GM12873 (cell line): ENCODE measurements around the gene C5orf15.

Experiments
- TF ChIP-seq, protein P1 (sequence below): IDR thresholded peaks from 2 replicates; pipeline ENCODE4 v1.5.1; 2012; ENCODE audit warnings: low read depth, mild to moderate bottlenecking, moderate library complexity, low read length, control low read depth; ENCODE audit not compliant: insufficient read depth; ENCODE audit errors: missing control alignments

The C5orf15 gene

DNA sequence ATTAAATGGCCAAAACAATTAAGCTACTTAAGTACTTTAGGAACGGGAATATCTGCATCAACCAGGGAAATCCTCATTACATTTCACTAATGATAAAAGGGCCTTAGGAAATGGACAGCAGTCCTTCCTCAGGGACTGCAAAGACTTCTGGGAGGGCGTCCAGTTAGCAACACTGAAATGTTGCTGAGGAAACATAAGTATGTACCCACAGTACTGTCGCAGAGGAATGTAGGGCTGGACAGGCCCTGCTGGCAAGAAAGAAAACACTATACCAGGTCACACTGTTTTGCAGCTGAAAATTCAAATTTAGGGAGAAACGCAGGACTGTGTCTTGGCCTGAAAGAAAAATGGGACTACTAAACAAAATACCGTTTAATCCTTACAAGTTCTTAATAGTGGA, 1.3 kb downstream of the C5orf15 start:
- TF ChIP-seq, protein P1, sequence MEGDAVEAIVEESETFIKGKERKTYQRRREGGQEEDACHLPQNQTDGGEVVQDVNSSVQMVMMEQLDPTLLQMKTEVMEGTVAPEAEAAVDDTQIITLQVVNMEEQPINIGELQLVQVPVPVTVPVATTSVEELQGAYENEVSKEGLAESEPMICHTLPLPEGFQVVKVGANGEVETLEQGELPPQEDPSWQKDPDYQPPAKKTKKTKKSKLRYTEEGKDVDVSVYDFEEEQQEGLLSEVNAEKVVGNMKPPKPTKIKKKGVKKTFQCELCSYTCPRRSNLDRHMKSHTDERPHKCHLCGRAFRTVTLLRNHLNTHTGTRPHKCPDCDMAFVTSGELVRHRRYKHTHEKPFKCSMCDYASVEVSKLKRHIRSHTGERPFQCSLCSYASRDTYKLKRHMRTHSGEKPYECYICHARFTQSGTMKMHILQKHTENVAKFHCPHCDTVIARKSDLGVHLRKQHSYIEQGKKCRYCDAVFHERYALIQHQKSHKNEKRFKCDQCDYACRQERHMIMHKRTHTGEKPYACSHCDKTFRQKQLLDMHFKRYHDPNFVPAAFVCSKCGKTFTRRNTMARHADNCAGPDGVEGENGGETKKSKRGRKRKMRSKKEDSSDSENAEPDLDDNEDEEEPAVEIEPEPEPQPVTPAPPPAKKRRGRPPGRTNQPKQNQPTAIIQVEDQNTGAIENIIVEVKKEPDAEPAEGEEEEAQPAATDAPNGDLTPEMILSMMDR = no peak

DNA sequence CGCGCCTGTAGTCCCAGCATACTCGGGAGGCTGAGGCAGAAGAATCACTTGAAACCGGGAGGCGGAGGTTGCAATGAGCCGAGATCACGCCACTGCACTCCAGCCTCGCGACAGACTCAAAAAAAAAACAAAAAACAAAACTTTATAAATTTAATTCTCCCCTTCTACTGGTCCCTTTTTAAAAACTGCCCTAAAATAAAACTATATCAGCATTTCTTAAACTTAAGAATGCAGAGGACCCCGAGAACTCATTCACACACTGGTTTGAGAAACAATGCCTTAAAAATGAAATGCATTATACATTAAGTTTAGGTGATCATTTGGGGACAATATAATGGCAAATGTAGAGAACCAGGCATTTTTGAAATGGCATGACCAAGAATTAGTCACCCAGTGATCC, 2.3 kb downstream of the C5orf15 start:
- TF ChIP-seq, protein P1 = no peak

DNA sequence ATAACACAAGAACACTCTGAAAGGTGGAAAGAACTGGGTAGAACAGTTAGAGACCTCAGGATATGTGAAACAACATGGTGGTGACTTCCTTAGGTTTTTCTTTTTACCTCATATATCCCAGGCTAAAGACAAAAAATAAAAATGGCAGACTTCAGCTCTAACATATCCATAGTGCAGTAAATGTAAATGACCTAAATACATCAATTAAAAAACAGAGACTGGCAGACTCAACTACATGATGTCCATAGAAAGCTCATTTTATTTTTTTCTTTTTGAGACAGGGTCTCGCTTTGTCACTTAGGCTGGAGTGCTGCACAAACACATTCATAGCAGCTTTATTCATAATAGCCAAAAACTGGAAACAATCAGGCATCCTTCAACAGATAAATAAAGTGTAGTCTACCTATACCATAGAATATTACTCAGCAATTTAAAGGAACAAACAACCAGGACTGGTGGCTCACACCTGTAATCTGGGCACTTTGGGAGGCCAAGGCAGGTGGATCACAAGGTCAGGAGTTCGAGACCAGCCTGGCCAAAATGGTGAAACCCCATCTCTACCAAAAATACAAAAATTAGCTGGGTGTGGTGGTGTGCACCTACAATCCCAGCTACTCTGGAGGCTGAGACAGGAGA, 4.8 kb downstream of the C5orf15 start:
- TF ChIP-seq, protein P1 = no peak

DNA sequence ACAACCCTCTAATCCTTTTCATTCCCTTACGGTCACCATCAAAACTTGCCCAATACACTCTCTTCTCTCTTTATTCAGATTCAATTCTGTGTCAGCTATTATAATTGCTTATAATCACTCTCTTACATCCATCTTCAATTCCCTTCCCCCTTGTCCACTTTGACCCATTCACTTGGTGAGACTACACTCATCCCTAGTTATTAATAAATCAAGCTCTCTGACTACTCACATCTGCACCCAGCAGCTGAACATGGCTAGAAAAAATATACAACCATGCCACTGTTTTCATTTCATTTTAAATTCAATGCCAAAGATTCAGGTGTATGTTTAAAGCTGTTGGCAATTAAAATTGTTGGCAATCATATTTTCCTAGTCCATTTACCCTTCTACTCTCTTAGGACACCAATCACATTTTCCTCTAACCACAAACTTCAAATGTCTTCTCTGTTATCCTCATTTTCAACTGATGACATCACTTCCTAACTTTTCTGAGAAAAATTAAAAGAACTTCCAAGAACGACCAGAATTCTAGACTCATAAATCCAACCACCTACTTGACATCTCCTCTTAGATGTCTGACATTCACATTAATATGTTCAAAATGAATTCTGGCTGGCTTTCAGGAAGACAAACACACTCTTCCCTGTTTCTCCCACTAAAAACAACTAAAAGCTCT, 5.5 kb downstream of the C5orf15 start:
- TF ChIP-seq, protein P1 = no peak

DNA sequence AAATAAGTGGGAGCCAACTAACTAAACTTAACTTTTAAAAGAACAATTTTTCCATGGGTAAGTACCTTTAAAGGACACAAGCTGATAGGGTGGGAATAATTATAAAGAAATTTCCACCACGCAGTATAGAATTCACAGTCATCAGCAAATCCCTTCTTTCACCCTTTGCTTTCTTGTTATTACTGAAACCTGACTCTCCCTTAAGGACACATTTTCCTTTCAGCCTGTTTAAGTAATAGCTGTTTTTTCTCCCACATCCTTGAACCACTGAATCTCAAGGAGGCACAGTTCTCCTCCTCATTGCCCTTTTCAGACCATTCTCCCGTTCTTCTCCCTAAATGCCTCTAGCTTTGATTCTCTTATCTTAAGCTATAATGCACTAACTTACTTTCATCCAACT, 6.3 kb downstream of the C5orf15 start:
- TF ChIP-seq, protein P1 = no peak

DNA sequence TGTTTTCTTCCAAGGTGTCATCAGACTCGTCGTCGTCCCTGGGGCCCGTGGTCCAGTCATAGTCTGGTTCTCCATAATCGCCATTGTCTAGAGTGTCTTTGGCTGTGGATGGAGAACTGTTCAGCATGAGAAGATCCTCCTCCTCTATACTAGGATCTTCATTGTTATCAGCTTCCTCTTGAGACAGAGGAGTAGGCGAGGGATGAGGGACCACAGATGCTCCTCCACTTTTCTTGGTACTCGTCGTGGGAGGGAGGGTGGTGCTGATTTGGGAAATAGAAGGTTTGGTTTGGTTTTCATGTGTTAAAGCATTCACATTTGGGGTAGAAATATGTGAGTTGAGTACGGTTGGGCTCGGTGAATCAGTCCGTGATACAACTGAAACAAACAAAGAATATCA, 8.8 kb downstream of the C5orf15 start:
- TF ChIP-seq, protein P1 = no peak

DNA sequence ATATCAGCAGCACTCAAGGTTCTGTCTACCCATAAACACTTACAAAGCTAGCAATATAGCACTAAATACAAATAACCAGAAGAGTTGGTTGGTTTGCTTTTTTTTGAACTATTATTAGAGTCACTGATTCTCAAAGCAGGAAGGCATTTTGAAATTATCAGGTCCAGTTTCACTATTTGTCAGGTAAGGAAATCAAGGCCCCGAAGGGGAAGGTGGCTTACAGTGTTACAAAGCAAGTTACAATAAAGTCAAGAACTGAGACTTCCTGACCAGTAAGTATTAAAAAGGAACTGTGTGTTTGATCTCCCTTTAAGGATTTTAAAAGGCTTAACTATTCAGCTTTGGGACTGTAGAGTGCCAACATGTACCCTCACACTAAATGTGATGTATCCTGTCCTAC, 10.8 kb downstream of the C5orf15 start:
- TF ChIP-seq, protein P1 = no peak
